ENCODE measurements around the gene SPSB1.

DNA sequence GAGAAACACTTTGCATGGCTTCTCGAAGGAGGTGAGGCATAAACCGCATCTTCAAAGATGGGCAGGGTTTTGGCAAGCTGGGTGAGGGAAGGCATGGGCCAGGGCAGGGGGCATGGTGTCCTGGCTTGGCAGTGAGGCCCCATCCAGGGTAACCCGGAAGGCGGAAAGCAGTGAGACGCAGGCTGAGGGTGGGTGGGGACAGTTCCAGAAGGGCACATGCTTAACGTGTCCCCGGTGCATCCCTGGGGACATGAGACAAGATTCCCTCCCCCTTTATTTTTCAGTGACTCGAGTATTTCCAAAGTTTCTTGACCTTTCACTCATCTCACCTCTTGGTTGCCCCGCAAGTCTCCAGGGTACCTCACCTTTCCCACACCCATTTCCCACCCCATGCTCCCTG is 123.8 kb downstream of the SPSB1 start:
- no peak for TF ChIP-seq SMC3 (IDR thresholded peaks at IDR 0.05; ENCODE audit: low read depth, low read length)
- TF ChIP-seq CTCF (conservative IDR thresholded peaks at IDR 0.05; ENCODE audit: low read depth, low read length) = no peak

Measured in IMR-90 (cell line).